Loucy (cell line): Measurements from ENCODE around the gene FGF9.

Experiments
- EZH2phosphoT487 ChIP-seq: fragments of 200-600 bp; IDR thresholded peaks from 2 replicates; pipeline ENCODE4 v1.6.1; 2018; ENCODE audit warnings: antibody characterized with exemption, mild to moderate bottlenecking, moderate library complexity, borderline replicate concordance
- TF ChIP-seq, protein P1 (sequence below): fragments of 200-600 bp; sonication (generic); conservative IDR thresholded peaks from 2 replicates; pipeline ENCODE4 v1.5.1; 2014; ENCODE audit warnings: mild to moderate bottlenecking, antibody characterized with exemption, low read length

DNA sequence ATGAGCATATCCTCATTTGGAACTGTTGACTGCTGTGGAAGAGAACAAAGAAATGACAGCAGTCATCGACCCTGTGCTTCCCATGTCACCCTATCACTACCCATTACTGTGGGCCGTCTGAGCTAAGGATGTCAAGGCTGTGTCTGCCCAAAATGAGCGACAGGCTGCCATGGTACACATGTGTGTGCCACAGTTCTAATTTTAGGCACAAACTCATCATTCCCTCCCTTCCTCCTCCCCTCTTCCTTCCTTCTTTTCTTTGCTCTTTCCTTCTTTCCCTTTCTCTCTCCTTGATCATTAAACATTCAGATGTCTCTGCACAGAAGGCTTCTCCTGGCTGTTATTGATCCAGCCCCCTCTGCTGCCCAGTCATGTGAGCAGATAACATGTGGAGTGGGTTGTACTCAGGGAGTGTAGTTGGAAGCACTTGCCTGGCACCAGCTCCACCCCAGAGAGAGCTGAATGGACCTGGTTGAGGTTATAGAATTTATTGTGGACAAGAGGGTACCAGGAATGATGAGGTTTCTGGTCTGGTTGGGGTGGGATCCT, 6.3 kb downstream of the FGF9 start:
- TF ChIP-seq, protein P1, sequence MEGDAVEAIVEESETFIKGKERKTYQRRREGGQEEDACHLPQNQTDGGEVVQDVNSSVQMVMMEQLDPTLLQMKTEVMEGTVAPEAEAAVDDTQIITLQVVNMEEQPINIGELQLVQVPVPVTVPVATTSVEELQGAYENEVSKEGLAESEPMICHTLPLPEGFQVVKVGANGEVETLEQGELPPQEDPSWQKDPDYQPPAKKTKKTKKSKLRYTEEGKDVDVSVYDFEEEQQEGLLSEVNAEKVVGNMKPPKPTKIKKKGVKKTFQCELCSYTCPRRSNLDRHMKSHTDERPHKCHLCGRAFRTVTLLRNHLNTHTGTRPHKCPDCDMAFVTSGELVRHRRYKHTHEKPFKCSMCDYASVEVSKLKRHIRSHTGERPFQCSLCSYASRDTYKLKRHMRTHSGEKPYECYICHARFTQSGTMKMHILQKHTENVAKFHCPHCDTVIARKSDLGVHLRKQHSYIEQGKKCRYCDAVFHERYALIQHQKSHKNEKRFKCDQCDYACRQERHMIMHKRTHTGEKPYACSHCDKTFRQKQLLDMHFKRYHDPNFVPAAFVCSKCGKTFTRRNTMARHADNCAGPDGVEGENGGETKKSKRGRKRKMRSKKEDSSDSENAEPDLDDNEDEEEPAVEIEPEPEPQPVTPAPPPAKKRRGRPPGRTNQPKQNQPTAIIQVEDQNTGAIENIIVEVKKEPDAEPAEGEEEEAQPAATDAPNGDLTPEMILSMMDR: no peak
- TF ChIP-seq EZH2phosphoT487: no peak
